AG04449 (cell line): ENCODE measurements around the gene SMIM15.
"Not testable (repeated sequence)": the region's sequence is repeated elsewhere in the genome, so short reads cannot be mapped to it uniquely, and the experiment has no call there.

Source experiments
- CTCF ChIA-PET: fragments of 350-600 bp; formaldehyde crosslinking; extraction: SDS; loops from one replicate; lab custom pipeline; 2021; ENCODE audit warnings: antibody characterized with exemption; lab: Yijun Ruan, JAX
- POLR2A ChIA-PET: fragments of 400-600, 350-600 bp; formaldehyde crosslinking; extraction: SDS; loops from one replicate; lab custom pipeline; 2020; ENCODE audit warnings: antibody characterized with exemption, inconsistent platforms; lab: Yijun Ruan, JAX
- DNase-seq: peaks from one replicate; pipeline ENCODE4 v3.0.0-alpha.2; 2010; ENCODE audit warnings: low read depth, low spot score
- H3K4me3 ChIP-seq: 2 replicates; pipeline ENCODE4 v1.5.1; 2011; ENCODE audit warnings: low read depth, mild to moderate bottlenecking, control low read depth, low read length
- CTCF ChIP-seq: IDR thresholded peaks from one replicate; pipeline ENCODE4 v1.5.1; 2011; ENCODE audit warnings: mild to moderate bottlenecking, moderate library complexity, low read length, control low read depth, inconsistent platforms; ENCODE audit not compliant: insufficient read depth; ENCODE audit errors: missing control alignments

The SMIM15 gene

DNA sequence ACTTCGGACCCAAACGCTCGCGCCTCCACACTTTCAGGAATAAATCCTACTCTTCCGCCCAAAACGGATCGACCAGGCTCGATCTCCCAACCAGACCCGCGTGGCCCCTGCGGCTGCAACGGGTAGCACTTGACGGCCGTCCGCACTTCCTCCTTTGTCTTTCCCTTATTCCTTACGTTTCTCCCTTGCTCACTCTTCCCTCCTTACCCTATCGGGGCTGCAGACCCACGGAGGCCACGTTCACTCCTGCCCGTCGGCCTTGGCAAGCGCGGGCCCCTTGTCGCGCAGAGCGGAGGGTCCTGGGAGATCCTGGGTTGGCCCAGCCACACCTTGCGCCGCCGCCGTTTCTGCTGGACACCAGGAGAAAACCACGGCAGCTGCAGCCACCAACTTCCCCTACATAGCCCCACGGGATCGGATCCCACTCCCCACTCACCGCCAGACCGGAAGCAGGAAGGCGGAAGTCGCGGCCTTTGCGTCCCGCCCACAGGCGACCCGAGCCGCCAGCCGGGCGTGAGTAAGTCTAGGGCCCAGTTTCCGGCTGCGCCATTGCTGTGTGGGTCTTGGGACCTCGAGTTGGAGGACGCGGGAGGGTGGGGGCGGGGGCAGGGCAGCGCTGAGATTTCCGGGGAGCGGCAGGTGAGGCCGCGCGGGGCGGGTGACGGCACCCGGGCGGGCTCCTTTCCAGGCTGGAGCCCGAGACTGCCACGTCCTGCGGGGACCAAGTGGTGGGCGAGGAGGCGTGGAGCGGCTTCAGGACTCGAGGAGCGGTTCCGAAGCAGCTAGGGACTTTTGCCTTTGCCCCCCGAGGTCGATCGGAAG, at the start of gene SMIM15:
Gene SMIM15, minus strand, starts transcription at position 459 of the 822 bp plus-strand sequence. CDS start 2,297 bp downstream, outside the sequence.
- ChIA-PET CTCF (interaction anchor here (1.6 kb wide), 1 partner anchor 497 kb away, joined by 6 read pairs; no protein-coding TSS in a partner anchor), POLR2A (interaction anchor here (1.0 to 3.2 kb wide), 2 partner anchors 13 to 169 kb away, joined by 3 to 20 read pairs; partner anchors contain the start of gene ZSWIM6)
- H3K4me3 ChIP-seq, result peak within 1 kb of the TSS; percentile 83
- no peak for TF ChIP-seq CTCF
- peak; percentile 34 for DNase-seq

- no peak for TF ChIP-seq CTCF
- POLR2A ChIA-PET, result no interaction called here
- no peak overlapping the region for H3K4me3 ChIP-seq
- DNase-seq, result no peak
- CTCF ChIA-PET, result no interaction called here
These were observed 45.6 kb upstream of the SMIM15 start for GRCh38 chr5:61207884-61208283.

DNA sequence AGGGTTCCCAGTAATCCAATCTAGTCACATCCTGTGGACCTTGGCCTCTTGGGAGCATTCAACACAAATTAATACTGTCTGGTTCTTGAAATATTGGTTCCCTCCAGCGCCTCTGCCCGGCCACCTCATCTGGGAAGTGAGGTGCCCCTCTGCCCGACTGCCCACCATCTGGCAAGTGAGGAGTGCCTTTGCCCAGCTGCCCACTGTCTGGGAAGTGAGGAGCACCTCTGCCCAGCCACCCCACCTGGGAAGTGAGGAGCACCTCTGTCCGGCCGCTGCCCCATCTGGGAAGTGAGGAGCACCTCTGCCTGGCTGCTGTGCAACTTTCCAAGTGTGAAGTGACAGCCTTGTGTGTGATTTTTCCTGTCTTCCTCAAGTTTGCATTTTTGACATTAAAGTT, 42.7 kb upstream of the SMIM15 start:
- ChIA-PET POLR2A (no interaction called here), CTCF (no interaction called here)
- TF ChIP-seq CTCF, result no peak
- no peak for DNase-seq
- H3K4me3 ChIP-seq, result no peak overlapping the region

DNA sequence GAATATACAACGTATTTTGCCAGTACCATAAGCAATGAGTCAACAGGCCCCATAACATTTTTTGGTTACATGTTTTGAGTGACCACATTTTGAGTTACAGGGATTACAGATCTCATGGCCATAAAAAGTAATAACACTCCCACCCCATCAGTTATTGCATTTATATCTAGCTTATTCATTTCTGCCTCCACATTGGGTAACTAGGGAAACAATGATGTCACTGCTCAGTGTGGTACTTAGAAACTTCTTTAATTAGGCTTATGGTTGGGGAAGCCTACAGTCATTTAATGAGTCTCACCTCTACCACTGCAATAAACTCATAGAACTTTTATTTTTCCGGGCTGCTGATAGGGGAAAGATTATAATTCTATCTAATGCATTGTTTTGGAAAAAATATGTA, 39.9 kb upstream of the SMIM15 start:
- CTCF ChIA-PET, result no interaction called here
- DNase-seq, result peak; percentile 44
- POLR2A ChIA-PET, result interaction anchor here (0.8 kb wide), 1 partner anchor 129 kb away, joined by 3 read pairs; the partner anchor contains the start of gene ZSWIM6
- no peak for TF ChIP-seq CTCF
- no peak overlapping the region for H3K4me3 ChIP-seq

DNA sequence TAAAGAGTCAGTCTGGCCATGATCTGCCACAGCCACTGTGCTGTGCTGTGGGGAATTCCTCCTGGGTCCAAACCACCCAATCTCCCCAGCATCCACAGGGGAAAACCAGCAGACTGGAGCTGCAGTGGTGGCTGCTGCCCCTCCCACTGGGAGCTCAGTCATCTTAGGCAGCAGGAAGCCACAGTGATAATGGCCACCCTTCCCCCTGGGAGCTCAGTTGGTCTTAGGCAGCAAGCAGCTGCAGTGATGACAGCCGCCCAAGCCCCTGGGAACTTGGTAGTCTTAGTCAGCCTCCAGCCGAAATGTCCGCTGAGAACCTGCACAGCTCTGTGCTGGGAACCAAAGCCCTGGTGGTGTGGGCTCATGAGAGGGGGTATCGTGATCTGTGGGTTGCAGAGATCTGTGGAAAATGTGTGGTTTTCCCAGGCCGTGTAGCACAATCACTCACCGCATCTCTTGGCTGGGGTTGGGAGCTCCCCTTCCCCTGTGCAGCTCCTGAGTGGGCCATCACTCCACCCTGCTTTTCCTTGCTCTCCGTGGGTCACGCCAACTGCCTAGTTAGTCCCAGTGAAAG, 38.4 kb upstream of the SMIM15 start:
- ChIA-PET CTCF (interaction anchor here (1.1 kb wide), 1 partner anchor 36 kb away, joined by 3 read pairs; no protein-coding TSS in a partner anchor), POLR2A (no interaction called here)
- H3K4me3 ChIP-seq, result no peak overlapping the region
- DNase-seq, result no peak
- TF ChIP-seq CTCF, result no peak

DNA sequence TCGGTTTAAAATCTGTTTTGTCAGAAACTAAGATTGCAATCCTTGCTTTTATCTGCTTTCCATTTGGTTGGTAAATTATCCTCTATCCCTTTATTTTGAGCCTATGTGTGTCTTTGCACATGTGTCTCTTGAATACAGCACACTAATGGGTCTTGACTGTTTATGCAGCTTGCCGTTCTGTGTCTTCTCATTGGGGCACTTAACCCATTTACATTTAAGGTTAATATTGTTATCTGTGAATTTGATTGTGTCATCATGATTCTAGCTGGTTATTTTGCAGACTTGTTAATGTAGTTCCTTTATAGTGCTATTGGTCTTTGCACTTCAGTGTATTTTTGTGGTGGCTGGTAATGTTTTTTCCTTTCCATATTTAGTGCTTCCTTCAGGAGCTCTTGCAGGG, 36.3 kb upstream of the SMIM15 start:
- ChIA-PET POLR2A (no interaction called here), CTCF (no interaction called here)
- no peak for TF ChIP-seq CTCF
- no peak overlapping the region for H3K4me3 ChIP-seq
- DNase-seq, result no peak

- CTCF ChIA-PET, DNase-seq, H3K4me3 ChIP-seq, POLR2A ChIA-PET: not testable (repeated sequence)
These were observed 25.6 kb upstream of the SMIM15 start for GRCh38 chr5:61187826-61188225.

DNA sequence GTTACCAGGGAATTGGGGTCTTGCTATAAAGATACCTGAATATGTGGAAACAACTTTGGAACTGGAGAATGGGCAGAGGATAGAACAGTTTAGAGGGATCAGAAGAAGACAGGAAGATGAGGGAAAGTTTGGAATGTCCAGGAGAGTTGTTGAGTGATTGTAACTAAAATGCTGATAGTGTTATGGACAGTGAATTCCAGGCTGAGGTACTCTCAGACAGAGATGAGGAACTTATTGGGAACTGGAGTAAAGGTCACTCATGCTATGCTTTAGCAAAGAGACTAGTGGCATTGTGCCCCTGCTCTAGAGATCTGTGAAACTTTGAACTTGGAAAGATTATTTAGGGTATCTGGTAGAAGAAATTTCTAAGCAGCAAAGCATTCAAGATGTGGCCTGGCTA, 25.1 kb upstream of the SMIM15 start:
- H3K4me3 ChIP-seq, DNase-seq, POLR2A ChIA-PET, CTCF ChIA-PET: not testable (repeated sequence)
